Neural cell (in vitro differentiated cells): ENCODE data around the gene UMAD1. TPM values are rescaled to one million over a fixed set of nuclear protein-coding genes. Genes with fewer than 3 reads are reported as not detected.

Experiments
- H2AFZ ChIP-seq: fragments of 200-600, 300-800 bp; sonication (generic), shearing (Covaris generic); 2 replicates; pipeline ENCODE4 v1.6.0; 2014; ENCODE audit warnings: low read depth, mild to moderate bottlenecking, antibody characterized with exemption, low read length, moderate library complexity
- H3F3A ChIP-seq: fragments of 200-600 bp; shearing (Covaris generic); 2 replicates; pipeline ENCODE4 v1.6.1; 2016; ENCODE audit warnings: mild to moderate bottlenecking, moderate library complexity, mixed read lengths, antibody characterized with exemption, low read length; ENCODE audit not compliant: insufficient read depth, poor library complexity, severe bottlenecking
- H3K27ac ChIP-seq: fragments of 200-600, 300-800 bp; sonication (generic), shearing (Covaris generic); 2 replicates; pipeline ENCODE4 v1.5.1; 2014; ENCODE audit warnings: mild to moderate bottlenecking, low read length, moderate library complexity
- H3K27me3 ChIP-seq: fragments of 300-800, 200-600 bp; sonication (generic), shearing (Covaris generic); 2 replicates; pipeline ENCODE4 v1.6.0; 2014; ENCODE audit warnings: mild to moderate bottlenecking, low read depth, low read length, moderate library complexity; ENCODE audit not compliant: insufficient read depth
- H3K36me3 ChIP-seq: fragments of 300-800, 200-600 bp; sonication (generic), shearing (Covaris generic); 2 replicates; pipeline ENCODE4 v1.5.1; 2014; ENCODE audit warnings: mild to moderate bottlenecking, antibody characterized with exemption, low read length, moderate library complexity; ENCODE audit not compliant: insufficient read depth
- H3K4me2 ChIP-seq: fragments of 300-800, 200-600 bp; sonication (generic), shearing (Covaris generic); 2 replicates; pipeline ENCODE4 v1.6.0; 2014; ENCODE audit warnings: mild to moderate bottlenecking, low read length
- H3K4me3 ChIP-seq: fragments of 300-800, 200-600 bp; sonication (generic), shearing (Covaris generic); 2 replicates; pipeline ENCODE4 v1.5.1; 2014; ENCODE audit warnings: mild to moderate bottlenecking, low read length, moderate library complexity
- H3K79me2 ChIP-seq: fragments of 200-600 bp; shearing (Covaris generic); replicated peaks from 2 replicates; pipeline ENCODE4 v1.6.0; 2014; ENCODE audit warnings: mild to moderate bottlenecking, low read length, moderate library complexity; ENCODE audit not compliant: insufficient read depth
- H3K9ac ChIP-seq: fragments of 300-800, 200-600 bp; sonication (generic), shearing (Covaris generic); 2 replicates; pipeline ENCODE4 v1.6.1; 2016; ENCODE audit warnings: mild to moderate bottlenecking, low read length, mixed read lengths
- H3K9me2 ChIP-seq: fragments of 200-600 bp; shearing (Covaris generic); 2 replicates; pipeline ENCODE4 v1.6.1; 2016; ENCODE audit warnings: mild to moderate bottlenecking, low read length, mixed read lengths; ENCODE audit not compliant: insufficient read depth
- H3K9me3 ChIP-seq: fragments of 200-600, 300-800 bp; sonication (generic), shearing (Covaris generic); 2 replicates; pipeline ENCODE4 v1.6.1; 2016; ENCODE audit warnings: mild to moderate bottlenecking, mixed run types, low read length, moderate library complexity, mixed read lengths
- H4K20me1 ChIP-seq: fragments of 200-600 bp; shearing (Covaris generic); 2 replicates; pipeline ENCODE4 v1.6.1; 2016; ENCODE audit warnings: mild to moderate bottlenecking, mixed run types; ENCODE audit not compliant: insufficient read depth
- EP300 ChIP-seq: fragments of 450-650 bp; conservative IDR thresholded peaks from 2 replicates; pipeline ENCODE4 v1.6.1; 2014; ENCODE audit warnings: antibody characterized with exemption, mild to moderate bottlenecking, moderate library complexity; ENCODE audit not compliant: poor library complexity, severe bottlenecking
- EZH2 ChIP-seq: fragments of 200-600, 300-800 bp; shearing (Covaris generic), sonication (generic); IDR thresholded peaks from 2 replicates; pipeline ENCODE4 v1.6.1; 2014; ENCODE audit warnings: antibody characterized with exemption, low read length, borderline replicate concordance, mild to moderate bottlenecking; ENCODE audit not compliant: insufficient read depth, poor library complexity, severe bottlenecking
- MXI1 ChIP-seq: fragments of 450-650 bp; conservative IDR thresholded peaks from 2 replicates; pipeline ENCODE4 v1.6.1; 2014; ENCODE audit warnings: antibody characterized with exemption, mild to moderate bottlenecking; ENCODE audit not compliant: poor library complexity, severe bottlenecking
- POLR2AphosphoS5 ChIP-seq: IDR thresholded peaks from 2 replicates; pipeline ENCODE4 v1.6.1; 2012
- RAD21 ChIP-seq: fragments of 450-650 bp; conservative IDR thresholded peaks from 2 replicates; pipeline ENCODE4 v1.6.1; 2014; ENCODE audit warnings: antibody characterized with exemption, mild to moderate bottlenecking, moderate library complexity
- REST ChIP-seq: IDR thresholded peaks from 2 replicates; pipeline ENCODE4 v1.6.1; 2012; ENCODE audit warnings: borderline replicate concordance
- SMC3 ChIP-seq: fragments of 450-650 bp; conservative IDR thresholded peaks from 2 replicates; pipeline ENCODE4 v1.6.1; 2014; ENCODE audit warnings: antibody characterized with exemption, mild to moderate bottlenecking, moderate library complexity; ENCODE audit not compliant: poor library complexity
- TAF1 ChIP-seq: IDR thresholded peaks from 2 replicates; pipeline ENCODE4 v1.6.1; 2012; ENCODE audit warnings: low read depth
- polyA plus RNA-seq: library from polyadenylated mRNA; depleted of rRNA; stranded (reverse); fragments of >200 nt; gene quantifications from 2 replicates; pipeline ENCODE4 v1.2.3, GENCODE V29; 2014
- TF ChIP-seq, protein P1 (sequence below): fragments of 450-650 bp; IDR thresholded peaks from 2 replicates; pipeline ENCODE4 v1.5.1; 2014; ENCODE audit warnings: antibody characterized with exemption, mild to moderate bottlenecking, moderate library complexity; ENCODE audit not compliant: poor library complexity, severe bottlenecking

Gene UMAD1
- polyA plus RNA-seq, 1 donor from 2014 or later = 14.7 TPM

DNA sequence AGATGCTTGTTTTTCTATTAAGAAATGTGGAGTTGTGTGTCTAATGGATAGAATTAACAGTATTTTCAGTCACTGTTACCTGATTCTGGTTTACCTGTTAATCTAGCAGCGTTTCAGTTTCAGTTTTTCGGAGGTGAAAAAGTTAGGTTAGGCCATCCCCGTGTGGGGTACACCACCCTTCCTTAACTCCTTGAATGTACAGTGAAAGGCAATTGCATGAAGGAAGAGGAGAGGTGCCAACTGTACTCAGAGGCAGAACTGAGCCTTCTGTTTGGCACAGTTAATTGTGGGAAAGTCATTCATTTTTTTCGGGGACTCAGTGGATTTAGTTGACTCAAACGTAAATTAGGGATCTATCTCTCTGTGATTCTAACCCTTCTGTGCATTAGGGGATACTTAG is 42.3 kb downstream of the UMAD1 start:
- H3K27ac ChIP-seq = no peak overlapping the region
- no peaks in the 10 kb centered on the region for H3K79me2 ChIP-seq
- no peaks in the 10 kb centered on the region for H3K9me2 ChIP-seq
- no peaks in the 10 kb centered on the region for H4K20me1 ChIP-seq
- H2AFZ ChIP-seq = no peak overlapping the region
- no peaks in the 10 kb centered on the region for H3F3A ChIP-seq
- H3K9me3 ChIP-seq = no peaks in the 10 kb centered on the region
- H3K4me3 ChIP-seq = no peak overlapping the region
- H3K36me3 ChIP-seq = no peaks in the 10 kb centered on the region
- TF ChIP-seq EP300 (no peak), SMC3 (no peak), REST (no peak), RAD21 (no peak), POLR2AphosphoS5 (no peak), TAF1 (no peak), EZH2 (no peak), MXI1 (no peak)
- TF ChIP-seq, protein P1, sequence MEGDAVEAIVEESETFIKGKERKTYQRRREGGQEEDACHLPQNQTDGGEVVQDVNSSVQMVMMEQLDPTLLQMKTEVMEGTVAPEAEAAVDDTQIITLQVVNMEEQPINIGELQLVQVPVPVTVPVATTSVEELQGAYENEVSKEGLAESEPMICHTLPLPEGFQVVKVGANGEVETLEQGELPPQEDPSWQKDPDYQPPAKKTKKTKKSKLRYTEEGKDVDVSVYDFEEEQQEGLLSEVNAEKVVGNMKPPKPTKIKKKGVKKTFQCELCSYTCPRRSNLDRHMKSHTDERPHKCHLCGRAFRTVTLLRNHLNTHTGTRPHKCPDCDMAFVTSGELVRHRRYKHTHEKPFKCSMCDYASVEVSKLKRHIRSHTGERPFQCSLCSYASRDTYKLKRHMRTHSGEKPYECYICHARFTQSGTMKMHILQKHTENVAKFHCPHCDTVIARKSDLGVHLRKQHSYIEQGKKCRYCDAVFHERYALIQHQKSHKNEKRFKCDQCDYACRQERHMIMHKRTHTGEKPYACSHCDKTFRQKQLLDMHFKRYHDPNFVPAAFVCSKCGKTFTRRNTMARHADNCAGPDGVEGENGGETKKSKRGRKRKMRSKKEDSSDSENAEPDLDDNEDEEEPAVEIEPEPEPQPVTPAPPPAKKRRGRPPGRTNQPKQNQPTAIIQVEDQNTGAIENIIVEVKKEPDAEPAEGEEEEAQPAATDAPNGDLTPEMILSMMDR = no peak
- no peaks in the 10 kb centered on the region for H3K27me3 ChIP-seq
- H3K9ac ChIP-seq = no peak overlapping the region
- H3K4me2 ChIP-seq = no peak overlapping the region

GRCh38 chr7:7686811-7687508 is 46.4 kb downstream of the UMAD1 start:
- no peaks in the 10 kb centered on the region for H3F3A ChIP-seq
- no peaks in the 10 kb centered on the region for H3K27me3 ChIP-seq
- H3K27ac ChIP-seq = no peak overlapping the region
- H3K9me3 ChIP-seq = no peaks in the 10 kb centered on the region
- no peaks in the 10 kb centered on the region for H3K9me2 ChIP-seq
- TF ChIP-seq TAF1 (no peak), POLR2AphosphoS5 (no peak), REST (no peak), SMC3 (no peak), EZH2 (no peak), RAD21 (no peak), EP300 (no peak), MXI1 (no peak)
- TF ChIP-seq, protein P1 = no peak
- no peaks in the 10 kb centered on the region for H3K79me2 ChIP-seq
- H3K4me3 ChIP-seq = no peak overlapping the region
- no peaks in the 10 kb centered on the region for H3K36me3 ChIP-seq
- H3K4me2 ChIP-seq = no peak overlapping the region
- H3K9ac ChIP-seq = no peak overlapping the region
- no peaks in the 10 kb centered on the region for H4K20me1 ChIP-seq
- no peak overlapping the region for H2AFZ ChIP-seq
